ENCODE results near the gene IFI6.

DNA sequence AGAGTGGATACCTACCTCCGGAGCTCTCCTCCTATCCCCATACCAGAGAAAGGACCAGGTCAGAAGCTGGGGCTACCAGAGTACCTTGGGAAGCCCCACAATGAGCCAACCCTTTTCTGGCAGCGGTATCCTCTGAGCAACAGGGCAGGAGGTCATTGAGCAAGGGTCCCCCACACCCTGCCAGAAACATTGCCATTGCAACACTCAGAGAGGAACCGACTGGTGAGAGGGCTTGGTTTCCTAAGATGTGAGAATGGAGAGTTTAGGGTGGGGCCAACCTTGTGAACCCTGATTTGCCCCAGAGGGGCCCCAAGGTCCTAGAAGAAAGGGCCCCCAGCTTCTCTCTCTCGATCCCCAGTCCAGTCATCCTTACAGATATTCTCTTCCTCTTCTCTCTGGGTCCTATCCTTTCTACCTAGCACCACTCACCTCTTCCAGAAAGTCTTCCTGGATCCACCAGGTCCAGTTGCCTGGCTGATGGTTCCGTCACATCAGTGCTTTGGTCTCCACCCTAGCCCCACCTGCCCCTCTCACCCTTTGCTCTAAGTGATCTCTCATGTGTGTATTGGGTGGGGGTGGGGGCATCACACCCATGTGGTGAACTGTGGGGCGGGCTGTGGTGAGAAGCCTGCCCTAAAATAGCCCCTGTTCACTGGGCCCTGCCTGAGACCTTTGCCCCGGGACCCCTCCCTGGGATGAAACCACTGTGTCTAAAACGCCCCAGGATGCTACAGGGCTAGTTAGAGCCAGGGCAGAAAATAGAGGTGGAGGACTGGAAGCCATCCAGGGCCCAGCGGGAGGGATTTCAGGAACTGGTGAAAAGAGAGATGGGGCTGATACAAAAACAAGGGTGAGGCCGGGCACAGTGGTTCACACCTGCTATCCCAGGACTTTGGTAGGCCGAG lies 45.7 kb downstream of the IFI6 start:
- TF ChIP-seq, protein P1, sequence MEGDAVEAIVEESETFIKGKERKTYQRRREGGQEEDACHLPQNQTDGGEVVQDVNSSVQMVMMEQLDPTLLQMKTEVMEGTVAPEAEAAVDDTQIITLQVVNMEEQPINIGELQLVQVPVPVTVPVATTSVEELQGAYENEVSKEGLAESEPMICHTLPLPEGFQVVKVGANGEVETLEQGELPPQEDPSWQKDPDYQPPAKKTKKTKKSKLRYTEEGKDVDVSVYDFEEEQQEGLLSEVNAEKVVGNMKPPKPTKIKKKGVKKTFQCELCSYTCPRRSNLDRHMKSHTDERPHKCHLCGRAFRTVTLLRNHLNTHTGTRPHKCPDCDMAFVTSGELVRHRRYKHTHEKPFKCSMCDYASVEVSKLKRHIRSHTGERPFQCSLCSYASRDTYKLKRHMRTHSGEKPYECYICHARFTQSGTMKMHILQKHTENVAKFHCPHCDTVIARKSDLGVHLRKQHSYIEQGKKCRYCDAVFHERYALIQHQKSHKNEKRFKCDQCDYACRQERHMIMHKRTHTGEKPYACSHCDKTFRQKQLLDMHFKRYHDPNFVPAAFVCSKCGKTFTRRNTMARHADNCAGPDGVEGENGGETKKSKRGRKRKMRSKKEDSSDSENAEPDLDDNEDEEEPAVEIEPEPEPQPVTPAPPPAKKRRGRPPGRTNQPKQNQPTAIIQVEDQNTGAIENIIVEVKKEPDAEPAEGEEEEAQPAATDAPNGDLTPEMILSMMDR (IDR thresholded peaks at IDR 0.05), result no peak
- TF ChIP-seq POLR2A (IDR thresholded peaks at IDR 0.05), result no peak
- TF ChIP-seq POLR2AphosphoS5 (IDR thresholded peaks at IDR 0.05), result no peak
